ENCODE data around the gene FAM76B.

- TF ChIP-seq PPARG (CRISPR knock-in tag; conservative IDR thresholded peaks at IDR 0.05) (peak; percentile 58; the same call in 1 of the 2 replicates), SMC3 (IDR thresholded peaks at IDR 0.05; ENCODE audit: low read length) (no peak), BRF2 (CRISPR knock-in tag; IDR thresholded peaks at IDR 0.05) (peak; percentile 76; the same call in 1 of the 2 replicates), ARID2 (CRISPR knock-in tag; IDR thresholded peaks at IDR 0.05; ENCODE audit: borderline replicate concordance) (no peak), TBX2 (CRISPR knock-in tag; IDR thresholded peaks at IDR 0.05; ENCODE audit: borderline replicate concordance) (peak; percentile 64), ZBTB26 (CRISPR knock-in tag; IDR thresholded peaks at IDR 0.05; ENCODE audit: borderline replicate concordance) (peak; percentile 85)
Observed at GRCh38 chr11:95789506-95790122, at the start of gene FAM76B.
